Fibroblast of skin of scalp (primary cell): ENCODE results near the gene ZBTB7C.

Experiments used
- DNase-seq: peaks from one replicate; pipeline ENCODE4 v3.0.0-alpha.2; 2013

Gene ZBTB7C

GRCh38 chr18:48388478-48388877 lies 20.7 kb downstream of the ZBTB7C start:
- no peak for DNase-seq

GRCh38 chr18:48387300-48387699 lies 21.9 kb downstream of the ZBTB7C start:
- no peak for DNase-seq

GRCh38 chr18:48385596-48385995 lies 23.6 kb downstream of the ZBTB7C start:
- DNase-seq = no peak

- DNase-seq = no peak
Measured at GRCh38 chr18:48376934-48377333, 32.2 kb downstream of the ZBTB7C start.

- DNase-seq = no peak
Measured at GRCh38 chr18:48376406-48376805, 32.8 kb downstream of the ZBTB7C start.

- no peak for DNase-seq
Measured at GRCh38 chr18:48375150-48375800, 33.9 kb downstream of the ZBTB7C start.

- DNase-seq = no peak
Measured at GRCh38 chr18:48374423-48375149, 34.6 kb downstream of the ZBTB7C start.

GRCh38 chr18:48371854-48372602 lies 37.2 kb downstream of the ZBTB7C start:
- DNase-seq = no peak

GRCh38 chr18:48367557-48367956 lies 41.6 kb downstream of the ZBTB7C start:
- DNase-seq = no peak

GRCh38 chr18:48365965-48366364 lies 43.2 kb downstream of the ZBTB7C start:
- DNase-seq = no peak

- DNase-seq = no peak
Measured at GRCh38 chr18:48364146-48364545, 45.0 kb downstream of the ZBTB7C start.

- no peak for DNase-seq
Measured at GRCh38 chr18:48363175-48363574, 46.0 kb downstream of the ZBTB7C start.

- no peak for DNase-seq
Measured at GRCh38 chr18:48361801-48362200, 47.4 kb downstream of the ZBTB7C start.

GRCh38 chr18:48360376-48361021 lies 48.7 kb downstream of the ZBTB7C start:
- no peak for DNase-seq

GRCh38 chr18:48359626-48360025 lies 49.6 kb downstream of the ZBTB7C start:
- DNase-seq = no peak

GRCh38 chr18:48358868-48359267 lies 50.3 kb downstream of the ZBTB7C start:
- no peak for DNase-seq

GRCh38 chr18:48356909-48357631 lies 52.1 kb downstream of the ZBTB7C start:
- DNase-seq = no peak

GRCh38 chr18:48356151-48356745 lies 52.9 kb downstream of the ZBTB7C start:
- DNase-seq = no peak

GRCh38 chr18:48355276-48356115 lies 53.7 kb downstream of the ZBTB7C start:
- DNase-seq = no peak

GRCh38 chr18:48354746-48355260 lies 54.4 kb downstream of the ZBTB7C start:
- DNase-seq = no peak
